Measurements from ENCODE around the gene NIPSNAP2.
"Not testable (repeated sequence)": the region's sequence is repeated elsewhere in the genome, so short reads cannot be mapped to it uniquely, and the experiment has no call there.

NIPSNAP2 gene

DNA sequence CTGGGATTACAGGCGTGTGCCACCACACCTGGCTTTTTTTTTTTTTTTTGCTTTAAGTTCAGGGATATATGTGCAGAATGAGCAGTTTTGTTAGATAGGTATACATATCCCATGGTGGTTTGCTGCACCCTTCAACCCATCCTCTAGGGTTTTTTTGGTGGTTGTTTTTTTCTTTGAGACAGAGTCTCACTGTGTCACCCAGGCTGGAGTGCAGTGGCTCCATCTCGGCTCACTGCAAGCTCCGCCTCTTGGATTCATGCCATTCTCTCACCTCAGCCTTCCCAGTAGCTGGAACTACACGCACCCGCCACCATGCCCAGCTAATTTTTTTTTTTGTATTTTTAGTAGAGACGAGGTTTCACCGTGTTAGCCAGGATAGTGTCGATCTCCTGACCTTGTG is 84.4 kb downstream of the NIPSNAP2 start:
- not testable (repeated sequence) for DNase-seq

Data from amniotic stem cell (primary cell).